Left ventricle myocardium inferior (tissue), 1 donor: ENCODE data around the gene RAB22A. TPM values are rescaled to one million over a fixed set of nuclear protein-coding genes. Genes with fewer than 3 reads are reported as not detected.

Experiments
- DNase-seq: peaks from one replicate; pipeline ENCODE4 v3.0.0-alpha.2; 2020
- H3K27ac ChIP-seq: fragments of 200-600 bp; replicated peaks from 2 replicates; pipeline ENCODE4 v1.8.0; 2021
- H3K27me3 ChIP-seq: fragments of 200-600 bp; 2 replicates; pipeline ENCODE4 v1.8.0; 2021; ENCODE audit warnings: low read depth
- H3K36me3 ChIP-seq: fragments of 200-600 bp; 2 replicates; pipeline ENCODE4 v1.8.0; 2021
- H3K4me1 ChIP-seq: fragments of 200-600 bp; 2 replicates; pipeline ENCODE4 v1.8.0; 2021
- H3K4me3 ChIP-seq: fragments of 200-600 bp; 2 replicates; pipeline ENCODE4 v1.8.0; 2021; ENCODE audit warnings: mild to moderate bottlenecking, moderate library complexity
- H3K9me3 ChIP-seq: fragments of 200-600 bp; replicated peaks from 2 replicates; pipeline ENCODE4 v1.8.0; 2021
- CTCF ChIP-seq: fragments of 200-600 bp; IDR thresholded peaks from 2 replicates; pipeline ENCODE4 v1.8.0; 2021; ENCODE audit warnings: antibody characterized with exemption, mild to moderate bottlenecking, borderline replicate concordance
- intact Hi-C: fragments of 100-400 bp; cut with micrococcal nuclease; formaldehyde crosslinking; loops from one replicate; pipeline ENCODE4 v1.11.0; 2022
- total RNA-seq: library from RNA; stranded (reverse); fragmentation: NEBNext Ultra II Directional; extraction: Animal tissue kit (Norgen Biotek cat#: 25700); gene quantifications from one replicate; pipeline ENCODE4 v1.2.1, GENCODE V29; 2021
- donor health status: DM: no; HTN: yes; CAD: no; lungs with severe emphysema.

Gene RAB22A
- total RNA-seq, 1 donor from 2014 or later = 6.6 TPM

DNA sequence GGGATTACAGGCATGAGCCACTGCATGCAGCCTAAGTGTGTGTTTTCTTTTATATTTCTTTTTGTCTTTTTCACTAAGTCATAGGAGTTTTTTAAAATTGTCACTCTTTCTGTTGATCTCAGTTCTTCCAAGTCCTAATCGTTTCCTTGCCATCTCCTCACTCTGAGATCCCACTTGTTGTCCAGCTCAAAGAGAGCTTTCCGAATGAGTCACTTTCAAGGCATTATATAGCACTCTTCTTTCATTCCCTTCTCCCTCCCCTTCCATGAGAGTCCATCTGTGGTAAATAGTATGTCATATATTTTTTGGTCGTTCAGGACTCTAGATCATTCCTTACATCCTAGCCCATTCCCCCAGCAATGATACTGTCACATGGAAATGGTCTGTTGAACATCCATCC is 83.8 kb downstream of the RAB22A start:
- Histone ChIP-seq H3K27me3 (no peaks in the 10 kb centered on the region), H3K9me3 (peaks cover under 1% of the 10 kb centered on the region), H3K36me3 (peaks cover 7% of the 10 kb centered on the region), H3K4me3 (no peak overlapping the region), H3K4me1 (peaks cover 89% of the 10 kb centered on the region), H3K27ac (no peak overlapping the region)
- intact Hi-C loops = no loop called here
- TF ChIP-seq CTCF = no peak
- no peak for DNase-seq

DNA sequence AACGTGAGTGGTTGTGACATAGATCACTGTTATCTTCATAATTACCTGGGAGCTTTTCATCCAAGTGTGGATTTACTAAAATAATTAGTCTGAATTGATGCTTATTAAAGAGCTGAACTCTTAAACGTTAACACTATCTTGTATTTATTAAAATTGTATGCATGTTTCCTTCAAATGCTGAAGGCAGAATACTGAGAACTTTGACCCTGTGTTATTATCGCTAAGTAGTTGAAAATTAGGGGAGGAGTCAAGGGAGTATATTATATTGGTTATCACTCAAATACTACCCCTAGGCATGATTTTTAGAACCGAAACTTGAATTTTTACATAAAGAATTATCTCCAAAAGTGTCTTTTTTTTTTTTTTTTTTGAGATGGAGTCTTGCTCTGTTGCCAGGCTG is 85.3 kb downstream of the RAB22A start:
- H3K4me3 ChIP-seq = no peak overlapping the region
- H3K27me3 ChIP-seq = no peaks in the 10 kb centered on the region
- intact Hi-C loops = no loop called here
- peaks cover 7% of the 10 kb centered on the region for H3K36me3 ChIP-seq
- H3K27ac ChIP-seq = no peak overlapping the region
- TF ChIP-seq CTCF = no peak
- DNase-seq = no peak
- H3K9me3 ChIP-seq = no peaks in the 10 kb centered on the region
- peaks cover 92% of the 10 kb centered on the region for H3K4me1 ChIP-seq

DNA sequence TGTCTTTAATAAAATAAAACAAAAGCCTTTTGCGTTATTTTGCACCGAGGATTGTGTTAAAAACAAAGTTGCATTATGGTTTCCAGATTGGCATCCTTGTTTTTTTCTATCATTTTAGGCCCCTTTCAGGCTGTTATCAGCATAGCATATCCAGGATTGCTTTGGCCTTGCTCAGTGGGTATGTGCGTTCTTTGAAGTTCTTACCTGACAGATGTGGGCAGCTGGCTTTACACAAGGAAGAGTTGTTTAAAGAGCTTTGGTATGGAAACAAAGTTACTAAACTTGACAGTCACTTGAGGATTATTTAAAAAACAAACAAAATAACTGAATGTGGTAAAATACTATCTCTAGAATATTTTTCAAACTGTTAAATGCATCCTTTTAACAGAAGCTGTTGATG is 86.1 kb downstream of the RAB22A start:
- H3K36me3 ChIP-seq = peaks cover 7% of the 10 kb centered on the region
- TF ChIP-seq CTCF = no peak
- no peaks in the 10 kb centered on the region for H3K27me3 ChIP-seq
- H3K27ac ChIP-seq = no peak overlapping the region
- DNase-seq = no peak
- intact Hi-C loops = no loop called here
- no peaks in the 10 kb centered on the region for H3K9me3 ChIP-seq
- peaks cover 92% of the 10 kb centered on the region for H3K4me1 ChIP-seq
- H3K4me3 ChIP-seq = no peak overlapping the region

DNA sequence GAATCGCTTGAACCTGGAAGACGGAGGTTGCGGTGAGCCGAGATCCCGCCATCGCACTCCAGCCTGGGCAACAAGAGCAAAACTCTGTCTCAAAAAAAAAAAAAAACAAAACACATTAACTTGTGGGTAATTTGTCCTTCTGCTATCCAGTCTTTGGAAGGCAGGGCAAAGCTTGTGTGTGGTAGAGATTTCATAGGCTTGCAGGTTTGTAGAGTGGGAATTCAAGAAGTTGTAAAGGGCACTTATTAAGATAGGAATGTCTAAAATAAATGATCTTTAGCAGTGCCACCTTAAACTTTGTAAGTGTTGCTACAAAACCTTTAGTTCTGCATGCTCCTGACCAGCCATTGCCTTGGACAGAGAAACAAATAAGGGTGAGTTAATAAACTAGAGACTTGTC is 87.9 kb downstream of the RAB22A start:
- Histone ChIP-seq H3K9me3 (no peaks in the 10 kb centered on the region), H3K4me3 (no peak overlapping the region), H3K27ac (no peak overlapping the region), H3K4me1 (peaks cover 92% of the 10 kb centered on the region), H3K36me3 (no peaks in the 10 kb centered on the region), H3K27me3 (no peaks in the 10 kb centered on the region)
- no peak for TF ChIP-seq CTCF
- DNase-seq = no peak
- intact Hi-C loops = no loop called here

DNA sequence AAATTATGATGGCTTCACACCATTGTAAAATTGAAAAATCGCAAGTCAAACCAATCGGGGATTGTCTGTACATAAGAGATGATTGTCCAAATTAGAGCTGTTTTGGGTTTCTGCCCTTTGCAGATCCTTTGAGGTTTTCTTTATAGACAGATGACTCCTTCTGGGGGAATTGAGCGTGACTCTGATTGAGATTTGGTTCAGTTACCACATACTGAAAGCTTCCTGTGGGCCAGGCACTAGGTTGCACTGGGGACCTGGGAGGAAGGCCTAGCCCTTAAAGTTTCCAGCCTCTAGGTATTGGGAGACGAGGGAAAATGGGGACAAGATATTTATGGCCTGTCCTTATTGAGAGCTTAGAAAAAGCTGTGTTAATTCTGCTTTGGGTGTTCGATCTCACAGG is 88.7 kb downstream of the RAB22A start:
- no peak for TF ChIP-seq CTCF
- Histone ChIP-seq H3K27me3 (no peaks in the 10 kb centered on the region), H3K4me1 (peaks cover 92% of the 10 kb centered on the region), H3K27ac (no peak overlapping the region), H3K36me3 (no peaks in the 10 kb centered on the region), H3K4me3 (no peak overlapping the region), H3K9me3 (no peaks in the 10 kb centered on the region)
- DNase-seq = no peak
- intact Hi-C loops = no loop called here

DNA sequence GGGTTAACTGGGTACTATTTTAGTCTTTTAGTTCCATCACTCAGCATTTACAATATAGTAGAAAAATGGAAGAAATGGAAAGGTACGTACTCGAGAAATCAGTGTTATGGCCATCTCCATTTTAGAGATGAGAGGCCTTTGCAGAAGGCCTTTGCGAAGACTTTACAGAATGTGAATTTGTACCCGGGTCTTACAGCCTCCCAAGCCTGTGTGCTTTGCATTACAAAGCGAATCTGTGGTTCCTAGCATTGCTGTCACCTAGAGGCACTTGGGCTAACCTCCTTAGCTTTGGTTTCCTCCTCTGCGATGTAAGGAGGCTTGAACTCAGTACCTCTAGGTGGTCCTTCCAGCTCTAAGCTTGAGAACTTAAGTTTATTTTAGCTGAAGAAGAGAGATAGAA is 90.4 kb downstream of the RAB22A start:
- intact Hi-C loops = no loop called here
- Histone ChIP-seq H3K4me1 (peaks cover 93% of the 10 kb centered on the region), H3K27ac (no peak overlapping the region)

More for the DNA sequence above, 90.4 kb downstream of the RAB22A start:
- Histone ChIP-seq H3K9me3 (no peaks in the 10 kb centered on the region), H3K27me3 (no peaks in the 10 kb centered on the region), H3K4me3 (no peak overlapping the region), H3K36me3 (no peaks in the 10 kb centered on the region)
- no peak for DNase-seq
- TF ChIP-seq CTCF = no peak
